HepG2 (cell line): ENCODE results near the gene NXPH1. TPM values are rescaled to one million over a fixed set of nuclear protein-coding genes. Genes with fewer than 3 reads are reported as not detected.
"Not testable (repeated sequence)": the region's sequence is repeated elsewhere in the genome, so short reads cannot be mapped to it uniquely, and the experiment has no call there.

Experiments
- ATAC-seq: fragments of 200-7000 bp; cut with Tn5 transposase; 3 replicates; pipeline ENCODE4 v1.9.1; 2020; ENCODE audit warnings: mild to moderate bottlenecking, moderate library complexity
- BruUV-seq: library from RNA; stranded (reverse); fragments of 400-500 nt; replicated peaks from 2 replicates; lab custom pipeline; 2021; lab: Mats Ljungman, UMichigan
- CTCF ChIA-PET: fragments of 300-600 bp; formaldehyde crosslinking; extraction: SDS; loops from one replicate; lab custom pipeline; 2021; ENCODE audit warnings: low total read pairs, inconsistent platforms, low intra/inter-chr PET ratio; lab: Yijun Ruan, JAX
- POLR2A ChIA-PET: fragments of 350-600 bp; sonication (Branson Sonifier 250); formaldehyde crosslinking; loops from one replicate; lab custom pipeline; 2020; ENCODE audit warnings: antibody characterized with exemption, inconsistent platforms; lab: Yijun Ruan, JAX
- DNase-seq: peaks from one replicate; pipeline ENCODE4 v3.0.0-alpha.2; 2015; ENCODE audit warnings: low spot score
- FAIRE-seq: peaks from 3 replicates; lab custom pipeline; 2011; peaks lifted over from hg19 to GRCh38; lab: Jason Lieb, UNC
- H2AFZ ChIP-seq: one replicate; pipeline ENCODE4 v1.6.1; 2011; ENCODE audit warnings: low read length, inconsistent platforms
- H3K27ac ChIP-seq: fragments of 300-600 bp; 3 replicates; pipeline ENCODE4 v1.8.0; 2011; ENCODE audit warnings: mixed run types, mild to moderate bottlenecking, mixed read lengths, low read length, inconsistent platforms; ENCODE audit not compliant: insufficient read depth; ENCODE audit errors: extremely low read length
- H3K27me3 ChIP-seq, 2 experiments: fragments of 200-600 bp in 1 of 2; 2 replicates in 1 of 2; 3 replicates in 1 of 2; pipeline versions ENCODE4 v1.6.0 to v1.8.0; 2011; ENCODE audit warnings: low read length in 2 of 2, mild to moderate bottlenecking in 2 of 2, moderate library complexity in 2 of 2, inconsistent platforms in 1 of 2; ENCODE audit not compliant: insufficient read depth in 2 of 2, control insufficient read depth in 1 of 2
- H3K36me3 ChIP-seq, 2 experiments: fragments of 200-600 bp in 1 of 2; replicated peaks in 1 of 2; 2 replicates in 1 of 2; 3 replicates in 1 of 2; pipeline versions ENCODE4 v1.5.1 to v1.8.0; 2011; ENCODE audit warnings: low read length in 2 of 2, inconsistent platforms in 1 of 2; ENCODE audit not compliant: insufficient read depth in 2 of 2, control insufficient read depth in 1 of 2
- H3K4me1 ChIP-seq: 2 replicates; pipeline ENCODE4 v1.5.1; 2012; ENCODE audit warnings: low read length, inconsistent platforms; ENCODE audit not compliant: insufficient read depth
- H3K4me2 ChIP-seq: 2 replicates; pipeline ENCODE4 v1.6.0; 2011; ENCODE audit warnings: low read depth, low read length, inconsistent platforms
- H3K4me3 ChIP-seq, 3 experiments: fragments of 200-600 bp in 1 of 3; sonication (generic), shearing (Covaris generic) in 1 of 3; replicated peaks in 1 of 3; 2 replicates each; pipeline ENCODE4 v1.5.1; 2011 to 2016; ENCODE audit warnings: low read length in 3 of 3, inconsistent platforms in 2 of 3, low read depth in 2 of 3, mild to moderate bottlenecking in 2 of 3, control low read depth in 1 of 3, mixed read lengths in 1 of 3; ENCODE audit not compliant: insufficient read depth in 1 of 3
- H3K79me2 ChIP-seq: one replicate; pipeline ENCODE4 v1.6.1; 2011; ENCODE audit warnings: low read length, inconsistent platforms; ENCODE audit not compliant: insufficient read depth
- H3K9ac ChIP-seq: 2 replicates; pipeline ENCODE4 v1.6.0; 2011; ENCODE audit warnings: mild to moderate bottlenecking, low read depth, low read length, inconsistent platforms; ENCODE audit not compliant: insufficient read depth
- H3K9me3 ChIP-seq: 2 replicates; pipeline ENCODE4 v1.5.1; 2012; ENCODE audit warnings: mild to moderate bottlenecking, low read length
- H4K20me1 ChIP-seq: 2 replicates; pipeline ENCODE4 v1.6.0; 2011; ENCODE audit warnings: inconsistent platforms, mild to moderate bottlenecking, low read length, moderate library complexity; ENCODE audit not compliant: insufficient read depth
- ASH2L ChIP-seq: fragments of 300-600, 200-600 bp; sonication (generic); IDR thresholded peaks from 2 replicates; pipeline ENCODE4 v1.7.0; 2017; ENCODE audit warnings: low read depth, mild to moderate bottlenecking, moderate library complexity, mixed read lengths, low read length; ENCODE audit not compliant: insufficient read length
- ATAD3A ChIP-seq: sonication (generic); formaldehyde crosslinking; IDR thresholded peaks from 2 replicates; pipeline ENCODE4 v1.4.0; 2020; ENCODE audit warnings: missing genetic modification reagents
- MBD4 ChIP-seq: IDR thresholded peaks from 2 replicates; pipeline ENCODE4 v1.6.1; 2012; ENCODE audit warnings: low read length, inconsistent platforms, borderline replicate concordance
- MXI1 ChIP-seq: IDR thresholded peaks from 3 replicates; pipeline ENCODE4 v1.6.1; 2012; ENCODE audit warnings: low read depth, low read length, inconsistent platforms, borderline replicate concordance
- POLR2AphosphoS5 ChIP-seq: IDR thresholded peaks from 2 replicates; pipeline ENCODE4 v1.6.1; 2012; ENCODE audit warnings: low read depth, low read length
- REST ChIP-seq, 2 experiments: IDR thresholded peaks; 2 replicates each; pipeline ENCODE4 v1.6.1; 2011 to 2012; ENCODE audit warnings: low read length in 2 of 2, borderline replicate concordance in 1 of 2, low read depth in 1 of 2, mild to moderate bottlenecking in 1 of 2, moderate library complexity in 1 of 2
- SKI ChIP-seq: fragments of 450-650 bp; IDR thresholded peaks from one replicate; pipeline ENCODE4 v1.6.1; 2018; ENCODE audit warnings: mild to moderate bottlenecking; ENCODE audit not compliant: partially characterized antibody
- SMYD3 ChIP-seq: sonication (generic); formaldehyde crosslinking; IDR thresholded peaks from 2 replicates; pipeline ENCODE4 v1.8.1; 2023; ENCODE audit warnings: mild to moderate bottlenecking, missing genetic modification reagents
- STAG1 ChIP-seq: sonication (generic); formaldehyde crosslinking; IDR thresholded peaks from 2 replicates; pipeline ENCODE4 v1.4.0; 2020; ENCODE audit warnings: missing genetic modification reagents
- XRCC5 ChIP-seq: fragments of 200-400 bp; formaldehyde crosslinking; optimal IDR thresholded peaks from 2 replicates; pipeline ENCODE3; 2017; ENCODE audit warnings: mild to moderate bottlenecking, low read length
- ZNF513 ChIP-seq: sonication (generic); formaldehyde crosslinking; conservative IDR thresholded peaks from 2 replicates; pipeline ENCODE4 v1.5.0; 2020; ENCODE audit warnings: missing genetic modification reagents
- ZNF790 ChIP-seq: sonication (generic); formaldehyde crosslinking; IDR thresholded peaks from 2 replicates; pipeline ENCODE4 v1.8.0; 2022; ENCODE audit warnings: missing genetic modification reagents, mild to moderate bottlenecking, borderline replicate concordance
- WGBS: methylation state at CpG from one replicate; pipeline ENCODE4 v1.1.6; 2017; ENCODE audit warnings: low lambda C conversion rate; 5-methylcytosine and 5-hydroxymethylcytosine counted together
- in situ Hi-C: cut with HindIII; loops from 2 replicates; pipeline ENCODE4 v1.10.0; 2017; ENCODE audit warnings: low pct_unique_long_range_greater_than_20kb; ENCODE audit not compliant: extremely low pct_ligation_motif_present
- intact Hi-C: fragments of 100-400 bp; cut with micrococcal nuclease; formaldehyde crosslinking; loops from one replicate; pipeline ENCODE4 v1.10.0; 2022; ENCODE audit not compliant: unreplicated experiment
- polyA plus RNA-seq, 8 experiments: library from polyadenylated mRNA; depleted of rRNA in 3 of 8; stranded (reverse) in 7 of 8; unstranded in 1 of 8; fragments of >200 nt; fragmentation: Illumina TruSeq in 4 of 8; extraction: Trizol in 4 of 8; gene quantifications; 2 replicates each; pipeline versions ENCODE4 v1.2.1 to v1.2.3, GENCODE V29; 2011 to 2016; ENCODE audit warnings: low read depth in 4 of 8, missing spikeins in 1 of 8, mixed read lengths in 1 of 8; ENCODE audit not compliant: insufficient read depth in 1 of 8
- total RNA-seq, 5 experiments: library from RNA; depleted of rRNA; stranded (reverse); fragments of >200 nt; fragmentation: Illumina TruSeq; extraction: Trizol; gene quantifications; 2 replicates each; pipeline ENCODE4 v1.2.3, GENCODE V29; 2016; ENCODE audit warnings: low read depth in 1 of 5
- TF ChIP-seq, protein P1 (sequence below): sonication (generic); formaldehyde crosslinking; conservative IDR thresholded peaks from 2 replicates; pipeline ENCODE4 v1.4.0; 2020; ENCODE audit warnings: missing genetic modification reagents

Gene NXPH1
- total and polyA plus RNA-seq, 2 of the 13 experiments (the other 11 are each of a cell fraction or from before 2014, with no cell fraction given), result not detected

DNA sequence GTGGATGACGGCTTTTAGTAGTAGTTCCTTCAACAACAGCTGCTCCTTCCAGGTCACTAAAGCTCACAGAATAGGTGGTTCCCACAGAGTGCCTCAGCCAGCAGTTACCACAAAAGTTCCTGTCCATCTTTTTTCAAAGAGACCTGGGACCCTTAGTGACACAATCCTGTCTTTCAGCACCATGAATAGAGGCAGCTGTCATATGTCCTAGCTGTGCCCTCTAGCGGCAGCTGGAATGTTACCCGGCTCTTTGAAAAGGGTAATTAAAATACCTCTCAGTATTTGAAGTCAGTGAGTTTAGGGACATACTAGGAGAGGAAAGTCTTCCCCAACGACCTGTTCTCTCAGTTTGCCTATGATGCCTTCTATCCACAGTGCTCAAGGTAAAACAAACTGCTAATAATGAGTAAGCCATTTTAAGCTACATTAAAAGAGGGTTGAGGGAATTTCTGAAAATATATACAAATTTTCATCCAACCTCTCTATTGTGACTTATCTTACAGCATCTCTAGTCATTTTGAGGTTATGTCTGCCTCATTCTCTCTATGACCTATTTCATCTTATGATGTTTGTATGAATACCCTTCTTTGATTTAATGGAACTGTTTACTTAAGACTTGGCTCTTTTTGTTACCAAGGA is 290.8 kb downstream of the NXPH1 start (continued):
- no peak for TF ChIP-seq ASH2L
- TF ChIP-seq ATAD3A (CRISPR knock-in tag), result no peak
- TF ChIP-seq, protein P1, sequence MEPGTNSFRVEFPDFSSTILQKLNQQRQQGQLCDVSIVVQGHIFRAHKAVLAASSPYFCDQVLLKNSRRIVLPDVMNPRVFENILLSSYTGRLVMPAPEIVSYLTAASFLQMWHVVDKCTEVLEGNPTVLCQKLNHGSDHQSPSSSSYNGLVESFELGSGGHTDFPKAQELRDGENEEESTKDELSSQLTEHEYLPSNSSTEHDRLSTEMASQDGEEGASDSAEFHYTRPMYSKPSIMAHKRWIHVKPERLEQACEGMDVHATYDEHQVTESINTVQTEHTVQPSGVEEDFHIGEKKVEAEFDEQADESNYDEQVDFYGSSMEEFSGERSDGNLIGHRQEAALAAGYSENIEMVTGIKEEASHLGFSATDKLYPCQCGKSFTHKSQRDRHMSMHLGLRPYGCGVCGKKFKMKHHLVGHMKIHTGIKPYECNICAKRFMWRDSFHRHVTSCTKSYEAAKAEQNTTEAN (CRISPR knock-in tag), result no peak
- TF ChIP-seq STAG1 (CRISPR knock-in tag), result peak; percentile 66
- no peak for TF ChIP-seq ZNF513 (CRISPR knock-in tag)
- TF ChIP-seq MBD4, result no peak
- TF ChIP-seq SMYD3 (CRISPR knock-in tag), result no peak
- TF ChIP-seq MXI1, result no peak
- TF ChIP-seq REST (IDR thresholded peaks at IDR 0.05; ENCODE audit: borderline replicate concordance in 1 of 2, low read depth in 1 of 2, low read length in 2 of 2), result peak; percentile 22 to 93
- peak; percentile 36 for TF ChIP-seq XRCC5
- no peak for TF ChIP-seq SKI
- TF ChIP-seq POLR2AphosphoS5, result no peak
- TF ChIP-seq ZNF790, result no peak

GRCh38 chr7:8731756-8732155 is 298.3 kb downstream of the NXPH1 start:
- H3K4me3 ChIP-seq, H2AFZ ChIP-seq, H3K27me3 ChIP-seq, H3K9me3 ChIP-seq, ATAC-seq, H3K4me1 ChIP-seq, CTCF ChIA-PET, in situ Hi-C loops, DNase-seq, H3K79me2 ChIP-seq, H3K27ac ChIP-seq, H3K36me3 ChIP-seq, intact Hi-C loops, BruUV-seq, H3K9ac ChIP-seq, H4K20me1 ChIP-seq, POLR2A ChIA-PET, H3K4me2 ChIP-seq, FAIRE-seq: not testable (repeated sequence)
- no CpG with 5 or more reads among the region's 14 CpGs for WGBS
